ENCODE measurements around the gene PDCL3.

GRCh38 chr2:100524331-100524730 lies 38.5 kb upstream of the PDCL3 start:
- no peak for TF ChIP-seq CTCF (IDR thresholded peaks at IDR 0.05)
- TF ChIP-seq POLR2A (IDR thresholded peaks at IDR 0.05): no peak
